HepG2 (cell line): ENCODE results near the gene CLP1. TPM values are rescaled to one million over a fixed set of nuclear protein-coding genes. Genes with fewer than 3 reads are reported as not detected.
A peak's percentile ranks its signal among the peaks of the same experiment; 100 is the strongest.

Experiments
- AHDC1 ChIP-seq: sonication (generic); formaldehyde crosslinking; IDR thresholded peaks from 2 replicates; pipeline ENCODE4 v1.5.1; 2020; ENCODE audit warnings: mild to moderate bottlenecking, missing genetic modification reagents, borderline replicate concordance
- BCL6 ChIP-seq: IDR thresholded peaks from 2 replicates; pipeline ENCODE4 v1.6.1; 2016; ENCODE audit warnings: missing genetic modification reagents, missing compliant biosample characterization
- DNMT3B ChIP-seq: conservative IDR thresholded peaks from 2 replicates; pipeline ENCODE4 v1.6.1; 2016; ENCODE audit warnings: missing biosample characterization, control low read depth
- ETV5 ChIP-seq: IDR thresholded peaks from 2 replicates; pipeline ENCODE4 v1.6.1; 2018; ENCODE audit warnings: missing biosample characterization, missing genetic modification reagents, inconsistent platforms, borderline replicate concordance
- NFRKB ChIP-seq: fragments of 450-650 bp; IDR thresholded peaks from 2 replicates; pipeline ENCODE4 v1.6.1; 2017
- POLR2A ChIP-seq, 2 experiments: IDR thresholded peaks; 2 replicates each; pipeline ENCODE4 v1.6.1; 2011; ENCODE audit warnings: low read depth in 2 of 2, low read length in 2 of 2, mild to moderate bottlenecking in 1 of 2, moderate library complexity in 1 of 2; ENCODE audit not compliant: insufficient read depth in 1 of 2
- SMAD3 ChIP-seq: sonication (generic); formaldehyde crosslinking; IDR thresholded peaks from 2 replicates; pipeline ENCODE4 v1.4.0; 2020; ENCODE audit warnings: missing genetic modification reagents
- SNAPC2 ChIP-seq: sonication (generic); formaldehyde crosslinking; IDR thresholded peaks from 2 replicates; pipeline ENCODE4 v1.8.1; 2022; ENCODE audit warnings: mild to moderate bottlenecking, missing genetic modification reagents
- TBL1XR1 ChIP-seq: fragments of 150-350 bp; IDR thresholded peaks from 2 replicates; pipeline ENCODE4 v1.6.1; 2014; ENCODE audit warnings: borderline replicate concordance, low read length; ENCODE audit not compliant: partially characterized antibody
- TCF7L2 ChIP-seq: IDR thresholded peaks from 2 replicates; pipeline ENCODE4 v1.6.1; 2011; ENCODE audit warnings: mild to moderate bottlenecking, low read depth, low read length, moderate library complexity
- XBP1 ChIP-seq: sonication (generic); formaldehyde crosslinking; IDR thresholded peaks from 2 replicates; pipeline ENCODE4 v1.5.0; 2020; ENCODE audit warnings: missing genetic modification reagents
- ZFP37 ChIP-seq: sonication (generic); formaldehyde crosslinking; IDR thresholded peaks from 2 replicates; pipeline ENCODE4 v1.4.0; 2020; ENCODE audit warnings: missing genetic modification reagents, borderline replicate concordance
- ZNF224 ChIP-seq: sonication (generic); formaldehyde crosslinking; IDR thresholded peaks from 2 replicates; pipeline ENCODE4 v1.5.0; 2020; ENCODE audit warnings: mild to moderate bottlenecking, missing genetic modification reagents
- ZNF383 ChIP-seq: sonication (generic); formaldehyde crosslinking; IDR thresholded peaks from 2 replicates; pipeline ENCODE4 v1.4.0; 2020; ENCODE audit warnings: missing genetic modification reagents, mild to moderate bottlenecking, borderline replicate concordance
- ZNF530 ChIP-seq: sonication (generic); formaldehyde crosslinking; IDR thresholded peaks from 2 replicates; pipeline ENCODE4 v1.5.0; 2020; ENCODE audit warnings: low read depth, mild to moderate bottlenecking, missing genetic modification reagents
- ZNF577 ChIP-seq: sonication (generic); formaldehyde crosslinking; IDR thresholded peaks from 2 replicates; pipeline ENCODE4 v1.4.0; 2020; ENCODE audit warnings: mild to moderate bottlenecking, low read depth, missing genetic modification reagents, borderline replicate concordance
- ZSCAN21 ChIP-seq: sonication (generic); formaldehyde crosslinking; IDR thresholded peaks from 2 replicates; pipeline ENCODE4 v1.8.0; 2022; ENCODE audit warnings: mild to moderate bottlenecking, missing genetic modification reagents, moderate library complexity, borderline replicate concordance
- polyA plus RNA-seq, 8 experiments: library from polyadenylated mRNA; depleted of rRNA in 3 of 8; stranded (reverse) in 7 of 8; unstranded in 1 of 8; fragments of >200 nt; fragmentation: Illumina TruSeq in 4 of 8; extraction: Trizol in 4 of 8; gene quantifications; 2 replicates each; pipeline versions ENCODE4 v1.2.1 to v1.2.3, GENCODE V29; 2011 to 2016; ENCODE audit warnings: low read depth in 4 of 8, missing spikeins in 1 of 8, mixed read lengths in 1 of 8; ENCODE audit not compliant: insufficient read depth in 1 of 8
- total RNA-seq, 5 experiments: library from RNA; depleted of rRNA; stranded (reverse); fragments of >200 nt; fragmentation: Illumina TruSeq; extraction: Trizol; gene quantifications; 2 replicates each; pipeline ENCODE4 v1.2.3, GENCODE V29; 2016; ENCODE audit warnings: low read depth in 1 of 5
- TF ChIP-seq, protein P1 (sequence below): sonication (generic); formaldehyde crosslinking; IDR thresholded peaks from 2 replicates; pipeline ENCODE4 v1.8.0; 2022; ENCODE audit warnings: missing genetic modification reagents, mild to moderate bottlenecking, moderate library complexity, borderline replicate concordance
- TF ChIP-seq, protein P2 (sequence below): sonication (generic); formaldehyde crosslinking; IDR thresholded peaks from 2 replicates; pipeline ENCODE4 v1.4.0; 2020; ENCODE audit warnings: missing genetic modification reagents

CLP1 gene
- total and polyA plus RNA-seq, 2 of the 13 experiments (the other 11 are each of a cell fraction or from before 2014, with no cell fraction given): 14.6 to 24.8 TPM

DNA sequence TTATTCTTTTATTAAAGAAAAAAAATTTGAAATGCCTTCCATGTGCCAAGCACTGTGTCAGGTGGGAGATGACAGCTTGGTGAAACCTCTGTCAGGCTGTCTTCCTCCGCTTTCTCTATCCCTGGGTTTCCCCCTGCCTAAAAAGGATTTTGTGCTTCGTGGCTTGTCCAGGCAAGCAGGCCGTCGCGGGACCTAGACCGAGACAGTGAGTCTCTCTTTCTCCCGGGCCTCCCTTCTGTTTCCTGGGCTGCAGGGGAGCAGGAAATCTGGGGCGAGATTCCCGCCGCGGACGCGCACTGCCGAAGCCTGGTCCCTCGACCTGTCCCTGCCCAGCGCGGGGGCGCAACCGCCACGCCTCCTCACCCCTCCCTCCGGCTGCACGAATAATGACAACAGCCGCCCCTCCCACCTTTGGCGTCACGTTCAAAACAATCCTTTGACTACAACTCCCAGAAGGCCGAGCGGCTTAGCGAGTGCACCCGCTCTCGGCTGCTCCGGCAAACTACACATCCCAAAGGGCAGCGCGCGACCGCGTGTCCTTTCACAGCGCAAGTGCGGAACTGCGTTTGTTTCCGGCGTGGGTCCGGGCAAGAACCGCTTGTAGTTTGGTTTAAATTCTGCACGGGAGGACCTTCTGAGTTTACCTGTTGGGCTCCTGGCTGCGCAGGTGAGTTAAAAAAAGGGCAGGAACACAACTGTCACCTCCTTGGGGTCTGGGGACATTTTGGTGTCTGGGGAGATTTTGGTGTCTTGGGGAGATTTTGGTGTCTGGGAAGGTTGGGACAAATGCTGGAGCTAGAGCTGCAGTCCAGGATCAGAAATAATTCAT lies at the start of gene CLP1 (continued):
- no peak for TF ChIP-seq ZNF530 (CRISPR knock-in tag)
- TF ChIP-seq POLR2A (IDR thresholded peaks at IDR 0.05; ENCODE audit: insufficient read depth in 1 of 2, low read depth in 2 of 2, low read length in 2 of 2): peak; percentile 71 to 91
- TF ChIP-seq BCL6 (CRISPR knock-in tag): peak; percentile 29; the same call in 1 of the 2 replicates
- TF ChIP-seq NFRKB: no peak
- TF ChIP-seq ETV5 (CRISPR knock-in tag): peak; percentile 60; the same call in 1 of the 2 replicates
- no peak for TF ChIP-seq ZFP37 (CRISPR knock-in tag)
- no peak for TF ChIP-seq SNAPC2
- no peak; the same call in 1 of the 2 replicates for TF ChIP-seq DNMT3B
- TF ChIP-seq ZNF383 (CRISPR knock-in tag): no peak
- TF ChIP-seq ZSCAN21 (CRISPR knock-in tag): peak; percentile 21; the same call in 1 of the 2 replicates
- no peak; the same call in 1 of the 2 replicates for TF ChIP-seq SMAD3 (CRISPR knock-in tag)
- TF ChIP-seq, protein P1, sequence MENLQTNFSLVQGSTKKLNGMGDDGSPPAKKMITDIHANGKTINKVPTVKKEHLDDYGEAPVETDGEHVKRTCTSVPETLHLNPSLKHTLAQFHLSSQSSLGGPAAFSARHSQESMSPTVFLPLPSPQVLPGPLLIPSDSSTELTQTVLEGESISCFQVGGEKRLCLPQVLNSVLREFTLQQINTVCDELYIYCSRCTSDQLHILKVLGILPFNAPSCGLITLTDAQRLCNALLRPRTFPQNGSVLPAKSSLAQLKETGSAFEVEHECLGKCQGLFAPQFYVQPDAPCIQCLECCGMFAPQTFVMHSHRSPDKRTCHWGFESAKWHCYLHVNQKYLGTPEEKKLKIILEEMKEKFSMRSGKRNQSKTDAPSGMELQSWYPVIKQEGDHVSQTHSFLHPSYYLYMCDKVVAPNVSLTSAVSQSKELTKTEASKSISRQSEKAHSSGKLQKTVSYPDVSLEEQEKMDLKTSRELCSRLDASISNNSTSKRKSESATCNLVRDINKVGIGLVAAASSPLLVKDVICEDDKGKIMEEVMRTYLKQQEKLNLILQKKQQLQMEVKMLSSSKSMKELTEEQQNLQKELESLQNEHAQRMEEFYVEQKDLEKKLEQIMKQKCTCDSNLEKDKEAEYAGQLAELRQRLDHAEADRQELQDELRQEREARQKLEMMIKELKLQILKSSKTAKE (CRISPR knock-in tag): no peak; the same call in 1 of the 2 replicates
- TF ChIP-seq, protein P2, sequence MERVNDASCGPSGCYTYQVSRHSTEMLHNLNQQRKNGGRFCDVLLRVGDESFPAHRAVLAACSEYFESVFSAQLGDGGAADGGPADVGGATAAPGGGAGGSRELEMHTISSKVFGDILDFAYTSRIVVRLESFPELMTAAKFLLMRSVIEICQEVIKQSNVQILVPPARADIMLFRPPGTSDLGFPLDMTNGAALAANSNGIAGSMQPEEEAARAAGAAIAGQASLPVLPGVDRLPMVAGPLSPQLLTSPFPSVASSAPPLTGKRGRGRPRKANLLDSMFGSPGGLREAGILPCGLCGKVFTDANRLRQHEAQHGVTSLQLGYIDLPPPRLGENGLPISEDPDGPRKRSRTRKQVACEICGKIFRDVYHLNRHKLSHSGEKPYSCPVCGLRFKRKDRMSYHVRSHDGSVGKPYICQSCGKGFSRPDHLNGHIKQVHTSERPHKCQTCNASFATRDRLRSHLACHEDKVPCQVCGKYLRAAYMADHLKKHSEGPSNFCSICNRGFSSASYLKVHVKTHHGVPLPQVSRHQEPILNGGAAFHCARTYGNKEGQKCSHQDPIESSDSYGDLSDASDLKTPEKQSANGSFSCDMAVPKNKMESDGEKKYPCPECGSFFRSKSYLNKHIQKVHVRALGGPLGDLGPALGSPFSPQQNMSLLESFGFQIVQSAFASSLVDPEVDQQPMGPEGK (CRISPR knock-in tag): peak; percentile 100
- peak; percentile 77 for TF ChIP-seq TBL1XR1
- no peak for TF ChIP-seq AHDC1
- no peak for TF ChIP-seq XBP1
- no peak for TF ChIP-seq TCF7L2
- no peak for TF ChIP-seq ZNF577 (CRISPR knock-in tag)
- TF ChIP-seq ZNF224 (CRISPR knock-in tag): peak; percentile 87; the same call in 1 of the 2 replicates
